Smooth muscle cell (in vitro differentiated cells): ENCODE data around the gene SEMA4D. TPM values are rescaled to one million over a fixed set of nuclear protein-coding genes. Genes with fewer than 3 reads are reported as not detected.

Source experiments
- DNase-seq: peaks from one replicate; lab custom pipeline; 2025; ENCODE audit not compliant: unreplicated experiment; lab: John Stamatoyannopoulos, UW
- H2AFZ ChIP-seq: fragments of 200-600 bp; sonication (generic); 2 replicates; pipeline ENCODE4 v1.6.0; 2016; ENCODE audit warnings: antibody characterized with exemption, low read depth, mild to moderate bottlenecking
- H3F3A ChIP-seq: fragments of 200-600 bp; sonication (generic); 2 replicates; pipeline ENCODE4 v1.6.0; 2017; ENCODE audit warnings: antibody characterized with exemption, low read depth
- H3K27ac ChIP-seq: fragments of 200-600 bp; sonication (generic); 2 replicates; pipeline ENCODE4 v1.5.1; 2016; ENCODE audit warnings: low read depth, mild to moderate bottlenecking
- H3K27me3 ChIP-seq: fragments of 200-600 bp; sonication (generic); 2 replicates; pipeline ENCODE4 v1.6.1; 2016; ENCODE audit warnings: low read depth, mild to moderate bottlenecking
- H3K36me3 ChIP-seq: fragments of 200-600 bp; sonication (generic); 2 replicates; pipeline ENCODE4 v1.5.1; 2016; ENCODE audit warnings: low read depth
- H3K4me1 ChIP-seq: fragments of 200-600 bp; sonication (generic); 2 replicates; pipeline ENCODE4 v1.5.1; 2016; ENCODE audit warnings: low read depth
- H3K4me2 ChIP-seq: fragments of 200-600 bp; sonication (generic); 2 replicates; pipeline ENCODE4 v1.6.0; 2016; ENCODE audit warnings: mild to moderate bottlenecking
- H3K4me3 ChIP-seq: fragments of 200-600 bp; sonication (generic); 2 replicates; pipeline ENCODE4 v1.5.1; 2016; ENCODE audit warnings: mild to moderate bottlenecking
- H3K79me2 ChIP-seq: fragments of 200-600 bp; sonication (generic); 2 replicates; pipeline ENCODE4 v1.6.0; 2016; ENCODE audit warnings: low read depth, mild to moderate bottlenecking
- H3K9ac ChIP-seq: fragments of 200-600 bp; sonication (generic); 2 replicates; pipeline ENCODE4 v1.6.0; 2016; ENCODE audit warnings: low read depth
- H3K9me3 ChIP-seq: fragments of 200-600 bp; sonication (generic); replicated peaks from 2 replicates; pipeline ENCODE4 v1.5.1; 2016; ENCODE audit warnings: low read depth
- H4K20me1 ChIP-seq: fragments of 200-600 bp; sonication (generic); 2 replicates; pipeline ENCODE4 v1.6.0; 2016; ENCODE audit warnings: low read depth
- WGBS: methylation state at CpG from one replicate; pipeline ENCODE4 v1.1.7; 2016; ENCODE audit warnings: low lambda C conversion rate; 5-methylcytosine and 5-hydroxymethylcytosine counted together
- polyA plus RNA-seq: library from polyadenylated mRNA; unstranded; fragments of >200 nt; fragmentation: Nextera tagmentation; extraction: Ambion mirVana; gene quantifications from 2 replicates; pipeline ENCODE4 v1.2.1, GENCODE V29; 2016
- total RNA-seq: library from RNA; depleted of rRNA; stranded (reverse); fragments of >200 nt; gene quantifications from 2 replicates; pipeline ENCODE4 v1.2.3, GENCODE V29; 2014
- TF ChIP-seq, protein P1 (sequence below): fragments of 200-600 bp; sonication (generic); IDR thresholded peaks from 2 replicates; pipeline ENCODE4 v1.5.1; 2017; ENCODE audit warnings: borderline replicate concordance, mild to moderate bottlenecking, antibody characterized with exemption; ENCODE audit not compliant: insufficient read depth, poor library complexity, severe bottlenecking

Gene SEMA4D
- total and polyA plus RNA-seq, 2 experiments from 2014 or later = 0.63 to 2.7 TPM

DNA sequence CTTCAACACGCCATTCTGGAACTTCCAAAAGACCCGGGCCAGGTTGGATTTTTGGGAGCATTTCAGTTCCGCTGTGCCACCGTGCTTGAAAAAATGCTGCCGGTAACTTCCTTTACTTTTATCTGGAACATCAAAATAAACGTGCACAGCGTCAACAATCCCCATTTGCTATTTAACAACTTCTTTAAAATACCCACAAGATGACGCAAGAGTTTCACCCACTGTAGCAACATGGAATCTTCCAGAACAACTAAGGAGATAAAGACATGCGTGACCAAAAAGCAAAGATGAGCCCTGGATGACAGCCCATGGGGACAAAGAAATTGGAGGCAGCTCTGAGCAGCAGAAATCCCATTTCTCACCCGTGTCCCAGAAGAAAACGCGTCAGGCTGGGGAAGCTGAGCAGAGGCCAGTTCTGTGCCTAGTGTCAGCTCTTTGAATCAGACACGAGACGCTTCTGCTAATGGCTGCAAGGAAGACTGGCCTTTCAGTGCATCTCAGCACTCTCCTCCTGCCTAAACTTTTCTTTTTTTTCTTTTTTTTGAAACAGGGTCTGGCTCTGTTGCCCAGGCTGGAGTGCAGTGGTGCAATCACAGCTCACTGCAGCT, 118.3 kb downstream of the SEMA4D start:
- Histone ChIP-seq H3K4me3 (no peak overlapping the region), H3K4me1 (peaks cover 4% of the 10 kb centered on the region), H3K27me3 (no peaks in the 10 kb centered on the region), H3K9ac (no peak overlapping the region), H4K20me1 (no peaks in the 10 kb centered on the region), H3F3A (no peaks in the 10 kb centered on the region), H2AFZ (no peak overlapping the region), H3K36me3 (no peaks in the 10 kb centered on the region), H3K79me2 (no peaks in the 10 kb centered on the region), H3K27ac (no peak overlapping the region), H3K9me3 (no peaks in the 10 kb centered on the region), H3K4me2 (no peak overlapping the region)
- TF ChIP-seq, protein P1, sequence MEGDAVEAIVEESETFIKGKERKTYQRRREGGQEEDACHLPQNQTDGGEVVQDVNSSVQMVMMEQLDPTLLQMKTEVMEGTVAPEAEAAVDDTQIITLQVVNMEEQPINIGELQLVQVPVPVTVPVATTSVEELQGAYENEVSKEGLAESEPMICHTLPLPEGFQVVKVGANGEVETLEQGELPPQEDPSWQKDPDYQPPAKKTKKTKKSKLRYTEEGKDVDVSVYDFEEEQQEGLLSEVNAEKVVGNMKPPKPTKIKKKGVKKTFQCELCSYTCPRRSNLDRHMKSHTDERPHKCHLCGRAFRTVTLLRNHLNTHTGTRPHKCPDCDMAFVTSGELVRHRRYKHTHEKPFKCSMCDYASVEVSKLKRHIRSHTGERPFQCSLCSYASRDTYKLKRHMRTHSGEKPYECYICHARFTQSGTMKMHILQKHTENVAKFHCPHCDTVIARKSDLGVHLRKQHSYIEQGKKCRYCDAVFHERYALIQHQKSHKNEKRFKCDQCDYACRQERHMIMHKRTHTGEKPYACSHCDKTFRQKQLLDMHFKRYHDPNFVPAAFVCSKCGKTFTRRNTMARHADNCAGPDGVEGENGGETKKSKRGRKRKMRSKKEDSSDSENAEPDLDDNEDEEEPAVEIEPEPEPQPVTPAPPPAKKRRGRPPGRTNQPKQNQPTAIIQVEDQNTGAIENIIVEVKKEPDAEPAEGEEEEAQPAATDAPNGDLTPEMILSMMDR = no peak
- DNase-seq = no peak
- WGBS = 83% methylated on average over 14 of the region's 14 CpGs

DNA sequence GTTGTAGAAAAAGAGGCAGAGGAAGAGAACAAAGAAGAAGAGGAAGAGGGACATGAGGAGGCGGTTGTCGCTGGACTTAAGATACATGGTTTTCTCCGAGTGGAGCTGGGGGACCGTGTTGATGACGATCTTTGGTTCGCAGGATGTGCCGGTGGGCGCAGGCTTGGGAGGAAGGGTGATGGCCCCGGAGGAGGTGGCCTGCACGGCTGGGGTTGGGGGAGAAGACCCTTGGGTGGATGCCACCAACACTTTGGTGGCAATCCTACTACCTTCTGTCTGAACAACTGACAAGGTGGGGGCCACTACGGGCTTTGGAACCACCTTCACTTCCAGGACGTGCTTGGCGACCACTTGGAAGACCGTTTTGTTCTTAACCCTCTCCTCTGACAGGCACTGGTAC, 118.9 kb downstream of the SEMA4D start:
- Histone ChIP-seq H3K9ac (no peak overlapping the region), H3K27ac (no peak overlapping the region), H3K4me2 (no peak overlapping the region), H3K4me1 (peaks cover 4% of the 10 kb centered on the region), H3K27me3 (no peaks in the 10 kb centered on the region), H3K79me2 (no peaks in the 10 kb centered on the region), H3K36me3 (no peaks in the 10 kb centered on the region), H3K9me3 (no peaks in the 10 kb centered on the region), H3F3A (no peaks in the 10 kb centered on the region), H3K4me3 (no peak overlapping the region), H2AFZ (no peak overlapping the region), H4K20me1 (no peaks in the 10 kb centered on the region)
- no peak for DNase-seq
- WGBS = 95% methylated on average over 14 of the region's 14 CpGs
- TF ChIP-seq, protein P1 = no peak

DNA sequence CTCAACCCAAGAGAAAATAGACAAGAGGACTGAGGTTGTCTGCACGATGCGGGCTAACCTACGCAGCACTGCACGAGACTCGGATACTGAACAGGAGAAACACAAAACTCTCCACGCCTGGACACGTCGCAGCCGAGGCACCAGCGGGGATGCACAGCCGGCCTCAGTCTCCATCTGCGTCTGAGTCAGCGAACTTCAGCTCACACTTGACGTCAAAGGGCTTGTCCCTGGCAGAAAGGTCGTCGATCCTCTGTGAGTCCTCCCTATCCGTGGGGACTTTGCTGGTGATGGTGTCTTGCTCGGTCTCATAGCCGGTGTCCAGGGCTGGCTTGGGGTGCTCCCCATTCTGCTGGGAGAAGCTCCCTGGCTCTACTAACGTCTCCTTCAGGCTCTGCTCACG, 119.4 kb downstream of the SEMA4D start:
- H3F3A ChIP-seq = no peaks in the 10 kb centered on the region
- no peaks in the 10 kb centered on the region for H3K9me3 ChIP-seq
- no peaks in the 10 kb centered on the region for H3K79me2 ChIP-seq
- no peaks in the 10 kb centered on the region for H3K27me3 ChIP-seq
- H3K4me3 ChIP-seq = no peak overlapping the region
- H3K4me2 ChIP-seq = no peak overlapping the region
- no peak overlapping the region for H3K9ac ChIP-seq
- TF ChIP-seq, protein P1 = no peak
- no peak for DNase-seq
- no peak overlapping the region for H3K27ac ChIP-seq
- peaks cover 4% of the 10 kb centered on the region for H3K4me1 ChIP-seq
- no peak overlapping the region for H2AFZ ChIP-seq
- 97% methylated on average over 21 of the region's 21 CpGs for WGBS
- H4K20me1 ChIP-seq = no peaks in the 10 kb centered on the region
- H3K36me3 ChIP-seq = no peaks in the 10 kb centered on the region

DNA sequence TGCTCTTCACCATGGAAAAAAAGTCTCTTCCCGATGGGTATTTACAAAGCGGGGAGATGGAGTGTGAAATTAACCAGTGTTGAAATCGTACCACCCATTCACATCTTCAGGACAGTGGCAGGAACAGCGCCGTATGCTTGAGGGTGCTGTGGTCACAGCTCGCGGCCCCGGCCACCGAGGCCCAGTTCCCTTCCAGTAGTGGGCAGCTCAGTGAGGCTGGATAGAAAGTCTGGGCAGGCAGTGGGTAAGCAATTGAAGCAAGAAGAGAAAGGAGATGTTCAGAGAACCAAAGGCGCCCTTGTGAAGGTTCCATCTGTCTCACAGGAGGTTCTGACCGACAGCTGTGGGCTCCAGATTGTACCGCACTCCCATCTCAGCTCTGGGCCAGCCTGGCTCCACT, 120.5 kb downstream of the SEMA4D start:
- DNase-seq = no peak
- Histone ChIP-seq H3K4me1 (peaks cover 4% of the 10 kb centered on the region), H4K20me1 (no peaks in the 10 kb centered on the region), H3K27ac (no peak overlapping the region), H3K9ac (no peak overlapping the region), H2AFZ (no peak overlapping the region), H3K79me2 (no peaks in the 10 kb centered on the region), H3K4me2 (no peak overlapping the region), H3K36me3 (no peaks in the 10 kb centered on the region), H3K9me3 (no peaks in the 10 kb centered on the region), H3K27me3 (no peaks in the 10 kb centered on the region), H3F3A (no peaks in the 10 kb centered on the region), H3K4me3 (no peak overlapping the region)
- 94% methylated on average over 12 of the region's 12 CpGs for WGBS
- TF ChIP-seq, protein P1 = no peak
